OCI-LY3 (cell line): ENCODE data around the gene RPL9.

Experiments used
- CTCF ChIP-seq: fragments of 200-600, 300-600 bp; sonication (generic); IDR thresholded peaks from 2 replicates; pipeline ENCODE4 v1.5.1; 2014; ENCODE audit warnings: antibody characterized with exemption, low read length, low read depth
- EZH2phosphoT487 ChIP-seq: fragments of 200-600 bp; shearing (Covaris generic); IDR thresholded peaks from 2 replicates; pipeline ENCODE4 v1.6.1; 2018; ENCODE audit warnings: antibody characterized with exemption, mixed run types, low read depth

GRCh38 chr4:39407584-39407885 is 51.2 kb downstream of the RPL9 start:
- no peak for TF ChIP-seq CTCF
- TF ChIP-seq EZH2phosphoT487 = no peak
